ENCODE data around the gene RBPMS2. TPM values are rescaled to one million over a fixed set of nuclear protein-coding genes. Genes with fewer than 3 reads are reported as not detected.

RBPMS2 gene
- total and polyA plus RNA-seq, 2 of the 8 experiments (the other 6 are each of a cell fraction or from before 2014, with no cell fraction given) = 55.8 to 238 TPM

GRCh38 chr15:64696481-64696880, 78.9 kb downstream of the RBPMS2 start:
- no peak overlapping the region for H3K4me2 ChIP-seq (ENCODE audit: insufficient read depth in 1 of 2, low read depth in 2 of 2, low read length in 2 of 2)
- H3K27me3 ChIP-seq (replicated peaks in 1 of 4; ENCODE audit: control insufficient read depth in 3 of 4, extremely low read depth in 1 of 4, insufficient read depth in 3 of 4, low read length in 3 of 4) = peaks cover 0 to 2% (median 0%) of the 10 kb centered on the region in 4 experiments; a peak in 1 of 7 replicates
- no peak overlapping the region for H4K91ac ChIP-seq (replicated peaks; ENCODE audit: insufficient read length, low read length)
- H3K18ac ChIP-seq (ENCODE audit: extremely low read depth, low read length) = no peak overlapping the region
- no peak overlapping the region for H3K27ac ChIP-seq (ENCODE audit: low read depth, low read length)
- POLR2A ChIA-PET (ENCODE audit: partially characterized antibody) = interaction anchor here (0.8 to 59.2 kb wide), 5 partner anchors 2 to 144 kb away, joined by 3 to 1192 read pairs (median 4); no protein-coding TSS in a partner anchor
- FAIRE-seq (no peak), DNase-seq (ENCODE audit: low read depth in 1 of 2, low spot score in 2 of 2) (no peak)
- no peak overlapping the region for H4K5ac ChIP-seq (ENCODE audit: insufficient read length, low read depth, low read length)
- H3K23ac ChIP-seq (ENCODE audit: insufficient read length) = no peak overlapping the region
- peaks cover 18% of the 10 kb centered on the region for H3K23me2 ChIP-seq (ENCODE audit: low read depth, low read length)
- H4K8ac ChIP-seq (ENCODE audit: extremely low read depth, insufficient read depth, low read length) = no peak overlapping the region
- H4K20me1 ChIP-seq (replicated peaks in 1 of 2; ENCODE audit: control insufficient read depth in 1 of 2, insufficient read depth in 2 of 2, low read length in 2 of 2) = peaks cover 28 to 45% of the 10 kb centered on the region in 2 experiments
- CTCF ChIA-PET (ENCODE audit: partially characterized antibody) = interaction anchor here (0.6 to 9.5 kb wide), 6 partner anchors 8 to 54 kb away, joined by 3 to 106 read pairs (median 5); no protein-coding TSS in a partner anchor
- H3K4me3 ChIP-seq (ENCODE audit: extremely low read depth in 1 of 4, insufficient read depth in 2 of 4, low read depth in 3 of 4, low read length in 4 of 4) = no peak overlapping the region
- no peak overlapping the region for H2BK12ac ChIP-seq (ENCODE audit: low read depth, low read length)
- H3K36me3 ChIP-seq (ENCODE audit: control insufficient read depth in 2 of 4, insufficient read depth in 4 of 4, low read length in 3 of 4) = peaks cover 7 to 41% (median 33%) of the 10 kb centered on the region in 4 experiments; a peak in 7 of 8 replicates
- H2BK120ac ChIP-seq (replicated peaks; ENCODE audit: low read depth, low read length) = no peak overlapping the region
- H2AK5ac ChIP-seq (ENCODE audit: low read depth, low read length) = no peak overlapping the region
- no peak overlapping the region for H2BK15ac ChIP-seq (ENCODE audit: low read length)
- no peak overlapping the region for H3K9ac ChIP-seq (replicated peaks in 1 of 4; ENCODE audit: extremely low read depth in 1 of 4, low read depth in 3 of 4, low read length in 3 of 4)
- no peak overlapping the region for H3K4ac ChIP-seq (replicated peaks; ENCODE audit: insufficient read length, low read depth, low read length)
- H3K79me1 ChIP-seq (ENCODE audit: low read depth, low read length) = peaks cover 6% of the 10 kb centered on the region
- H3K9me3 ChIP-seq (ENCODE audit: insufficient read depth in 2 of 2, low read depth in 1 of 2, low read length in 1 of 2) = no peaks in the 10 kb centered on the region
- H2BK20ac ChIP-seq (ENCODE audit: low read length) = no peak overlapping the region
- no peak overlapping the region for H2BK5ac ChIP-seq (ENCODE audit: low read depth, low read length)
- H3K14ac ChIP-seq (ENCODE audit: insufficient read length) = no peak overlapping the region
- WGBS, 2 experiments (ENCODE audit: extremely low coverage in 1 of 2, insufficient coverage in 1 of 2, insufficient read length in 1 of 2, insufficient replicate concordance in 2 of 2, low coverage in 1 of 2, low lambda C conversion rate in 2 of 2, missing lambda C conversion rate in 1 of 2) = 87% methylated on average over 3 of the region's 3 CpGs; no CpG with 5 or more reads in 1 of the 2 experiments
- H3K4me1 ChIP-seq (replicated peaks in 1 of 4; ENCODE audit: control insufficient read depth in 3 of 4, insufficient read depth in 4 of 4, low read length in 3 of 4) = peaks cover 14 to 23% (median 21%) of the 10 kb centered on the region in 4 experiments
- no peak overlapping the region for H2AFZ ChIP-seq (ENCODE audit: low read length)
- no peak overlapping the region for H3K56ac ChIP-seq (replicated peaks; ENCODE audit: insufficient read length, low read depth, low read length)
- peaks cover 38 to 91% of the 10 kb centered on the region in 2 experiments for H3K79me2 ChIP-seq (ENCODE audit: control insufficient read depth in 1 of 2, insufficient read depth in 2 of 2, low read length in 2 of 2)
- TF ChIP-seq RXRA (IDR thresholded peaks at IDR 0.05; ENCODE audit: insufficient read depth, low read depth, low read length) (no peak), KDM4A (IDR thresholded peaks at IDR 0.05; ENCODE audit: low read depth, low read length, severe bottlenecking) (no peak), SP1 (IDR thresholded peaks at IDR 0.05; ENCODE audit: low read depth, low read length) (no peak), EZH2 (IDR thresholded peaks at IDR 0.05; ENCODE audit: low read depth, low read length, severe bottlenecking) (no peak), SIX5 (IDR thresholded peaks at IDR 0.05; ENCODE audit: low read depth, low read length) (no peak), KDM1A (IDR thresholded peaks at IDR 0.05; ENCODE audit: borderline replicate concordance, low read length) (no peak), YY1 (IDR thresholded peaks at IDR 0.05; ENCODE audit: low read depth, low read length) (no peak), RBBP5 (IDR thresholded peaks at IDR 0.05; ENCODE audit: borderline replicate concordance, low read depth, low read length) (no peak), POLR2AphosphoS5 (IDR thresholded peaks at IDR 0.05; ENCODE audit: low read depth, low read length) (no peak), MAX (IDR thresholded peaks at IDR 0.05) (no peak), NANOG (IDR thresholded peaks at IDR 0.05; ENCODE audit: insufficient read depth, low read depth, low read length, poor library complexity, severe bottlenecking) (no peak), PHF8 (conservative IDR thresholded peaks at IDR 0.05; ENCODE audit: low read depth, low read length) (no peak), SIRT6 (IDR thresholded peaks at IDR 0.05; ENCODE audit: low read length) (no peak), POU5F1 (IDR thresholded peaks at IDR 0.05; ENCODE audit: low read depth, low read length) (no peak)

All from H1 (cell line).